Neural progenitor cell (in vitro differentiated cells): ENCODE data around the gene CLDN9. TPM values are rescaled to one million over a fixed set of nuclear protein-coding genes. Genes with fewer than 3 reads are reported as not detected.

Experiments used
- DNase-seq: peaks from one replicate; pipeline ENCODE4 v3.0.0-alpha.2; 2016; ENCODE audit warnings: low spot score
- H2AFZ ChIP-seq: fragments of 200-600 bp; sonication (generic); replicated peaks from 2 replicates; pipeline ENCODE4 v1.6.1; 2016; ENCODE audit warnings: antibody characterized with exemption
- H3F3A ChIP-seq: fragments of 200-600 bp; sonication (generic); 2 replicates; pipeline ENCODE4 v1.6.1; 2016; ENCODE audit warnings: antibody characterized with exemption, low read depth
- H3K27ac ChIP-seq: fragments of 200-600 bp; sonication (generic); 2 replicates; pipeline ENCODE4 v1.5.1; 2016; ENCODE audit warnings: mild to moderate bottlenecking
- H3K27me3 ChIP-seq: fragments of 200-600 bp; sonication (generic); 2 replicates; pipeline ENCODE4 v1.6.1; 2016; ENCODE audit warnings: mild to moderate bottlenecking, moderate library complexity
- H3K36me3 ChIP-seq: fragments of 200-600 bp; sonication (generic); 2 replicates; pipeline ENCODE4 v1.5.1; 2016
- H3K4me1 ChIP-seq: fragments of 200-600 bp; sonication (generic); 2 replicates; pipeline ENCODE4 v1.6.1; 2016; ENCODE audit warnings: mixed run types
- H3K4me2 ChIP-seq: fragments of 200-600 bp; sonication (generic); 2 replicates; pipeline ENCODE4 v1.6.1; 2016
- H3K4me3 ChIP-seq: fragments of 200-600 bp; sonication (generic); 2 replicates; pipeline ENCODE4 v1.5.1; 2016
- H3K79me2 ChIP-seq: fragments of 200-600 bp; sonication (generic); 2 replicates; pipeline ENCODE4 v1.6.1; 2016; ENCODE audit warnings: low read depth
- H3K9ac ChIP-seq: fragments of 200-600 bp; sonication (generic); 2 replicates; pipeline ENCODE4 v1.6.1; 2016
- H3K9me3 ChIP-seq: fragments of 200-600 bp; sonication (generic); 2 replicates; pipeline ENCODE4 v1.5.1; 2016; ENCODE audit warnings: low read depth
- H4K20me1 ChIP-seq: fragments of 200-600 bp; sonication (generic); 2 replicates; pipeline ENCODE4 v1.6.1; 2016; ENCODE audit warnings: low read depth
- H3K27ac Mint-ChIP-seq: 3 replicates; pipeline ENCODE4 v1.8.0; 2021; ENCODE audit warnings: mixed read lengths
- H3K27me3 Mint-ChIP-seq: 2 replicates; pipeline ENCODE4 v1.8.0; 2022; ENCODE audit warnings: low read depth, mild to moderate bottlenecking, inconsistent platforms, moderate library complexity, mixed read lengths; ENCODE audit not compliant: insufficient read depth
- H3K36me3 Mint-ChIP-seq: 3 replicates; pipeline ENCODE4 v1.8.0; 2021; ENCODE audit warnings: mixed read lengths
- H3K4me1 Mint-ChIP-seq: 3 replicates; pipeline ENCODE4 v1.8.0; 2021; ENCODE audit warnings: mixed read lengths
- H3K4me3 Mint-ChIP-seq: 3 replicates; pipeline ENCODE4 v1.8.0; 2021; ENCODE audit warnings: mild to moderate bottlenecking, moderate library complexity, mixed read lengths
- H3K9me3 Mint-ChIP-seq: 3 replicates; pipeline ENCODE4 v1.8.0; 2020; ENCODE audit warnings: mixed read lengths
- EZH2 ChIP-seq: fragments of 200-600 bp; sonication (generic); IDR thresholded peaks from 2 replicates; pipeline ENCODE4 v1.6.1; 2017; ENCODE audit warnings: antibody characterized with exemption, mild to moderate bottlenecking, moderate library complexity
- EZH2phosphoT487 ChIP-seq: fragments of 200-600 bp; sonication (generic); IDR thresholded peaks from 2 replicates; pipeline ENCODE4 v1.6.1; 2017; ENCODE audit warnings: antibody characterized with exemption
- total RNA-seq: library from RNA; depleted of rRNA; stranded (reverse); fragments of >200 nt; gene quantifications from 2 replicates; pipeline ENCODE4 v1.2.3, GENCODE V29; 2015; ENCODE audit warnings: low replicate concordance
- TF ChIP-seq, protein P1 (sequence below): fragments of 200-600 bp; sonication (generic); IDR thresholded peaks from 2 replicates; pipeline ENCODE4 v1.5.1; 2017; ENCODE audit warnings: antibody characterized with exemption, mild to moderate bottlenecking

The CLDN9 gene
- total RNA-seq, 1 donor from 2014 or later: not detected

GRCh38 chr16:3019594-3020246 is 7.0 kb downstream of the CLDN9 start:
- no peaks in the 10 kb centered on the region for H3K36me3 ChIP-seq
- H3K4me1 ChIP-seq: peaks cover 21% of the 10 kb centered on the region
- H3K36me3 Mint-ChIP-seq: peaks cover 5% of the 10 kb centered on the region
- peaks cover 68% of the 10 kb centered on the region for H3F3A ChIP-seq
- H3K27ac Mint-ChIP-seq: peak overlapping the region; percentile 86
- H4K20me1 ChIP-seq: peaks cover 56% of the 10 kb centered on the region
- TF ChIP-seq, protein P1, sequence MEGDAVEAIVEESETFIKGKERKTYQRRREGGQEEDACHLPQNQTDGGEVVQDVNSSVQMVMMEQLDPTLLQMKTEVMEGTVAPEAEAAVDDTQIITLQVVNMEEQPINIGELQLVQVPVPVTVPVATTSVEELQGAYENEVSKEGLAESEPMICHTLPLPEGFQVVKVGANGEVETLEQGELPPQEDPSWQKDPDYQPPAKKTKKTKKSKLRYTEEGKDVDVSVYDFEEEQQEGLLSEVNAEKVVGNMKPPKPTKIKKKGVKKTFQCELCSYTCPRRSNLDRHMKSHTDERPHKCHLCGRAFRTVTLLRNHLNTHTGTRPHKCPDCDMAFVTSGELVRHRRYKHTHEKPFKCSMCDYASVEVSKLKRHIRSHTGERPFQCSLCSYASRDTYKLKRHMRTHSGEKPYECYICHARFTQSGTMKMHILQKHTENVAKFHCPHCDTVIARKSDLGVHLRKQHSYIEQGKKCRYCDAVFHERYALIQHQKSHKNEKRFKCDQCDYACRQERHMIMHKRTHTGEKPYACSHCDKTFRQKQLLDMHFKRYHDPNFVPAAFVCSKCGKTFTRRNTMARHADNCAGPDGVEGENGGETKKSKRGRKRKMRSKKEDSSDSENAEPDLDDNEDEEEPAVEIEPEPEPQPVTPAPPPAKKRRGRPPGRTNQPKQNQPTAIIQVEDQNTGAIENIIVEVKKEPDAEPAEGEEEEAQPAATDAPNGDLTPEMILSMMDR: no peak
- TF ChIP-seq EZH2 (no peak), EZH2phosphoT487 (no peak)
- no peaks in the 10 kb centered on the region for H3K9me3 ChIP-seq
- DNase-seq: no peak
- no peaks in the 10 kb centered on the region for H3K9me3 Mint-ChIP-seq
- peak overlapping the region; percentile 75 for H3K4me3 ChIP-seq
- H3K4me2 ChIP-seq: peak overlapping the region; percentile 84
- H3K27me3 Mint-ChIP-seq: peaks cover 36% of the 10 kb centered on the region
- no peak overlapping the region for H3K27ac ChIP-seq
- peaks cover 26% of the 10 kb centered on the region for H3K79me2 ChIP-seq
- H3K9ac ChIP-seq: no peak overlapping the region
- peak overlapping the region; percentile 90 for H3K4me3 Mint-ChIP-seq
- H2AFZ ChIP-seq: no peak overlapping the region
- H3K4me1 Mint-ChIP-seq: peaks cover 58% of the 10 kb centered on the region
- peaks cover 26% of the 10 kb centered on the region for H3K27me3 ChIP-seq

- peaks cover 54% of the 10 kb centered on the region for H3K4me1 Mint-ChIP-seq
These were observed 7.5 kb downstream of the CLDN9 start, which contains the start of gene TNFRSF12A for GRCh38 chr16:3020247-3020603. TSS of gene TNFRSF12A (plus strand) at chr16:3020368. CDS start at chr16:3020398, 30 bp downstream.

DNA sequence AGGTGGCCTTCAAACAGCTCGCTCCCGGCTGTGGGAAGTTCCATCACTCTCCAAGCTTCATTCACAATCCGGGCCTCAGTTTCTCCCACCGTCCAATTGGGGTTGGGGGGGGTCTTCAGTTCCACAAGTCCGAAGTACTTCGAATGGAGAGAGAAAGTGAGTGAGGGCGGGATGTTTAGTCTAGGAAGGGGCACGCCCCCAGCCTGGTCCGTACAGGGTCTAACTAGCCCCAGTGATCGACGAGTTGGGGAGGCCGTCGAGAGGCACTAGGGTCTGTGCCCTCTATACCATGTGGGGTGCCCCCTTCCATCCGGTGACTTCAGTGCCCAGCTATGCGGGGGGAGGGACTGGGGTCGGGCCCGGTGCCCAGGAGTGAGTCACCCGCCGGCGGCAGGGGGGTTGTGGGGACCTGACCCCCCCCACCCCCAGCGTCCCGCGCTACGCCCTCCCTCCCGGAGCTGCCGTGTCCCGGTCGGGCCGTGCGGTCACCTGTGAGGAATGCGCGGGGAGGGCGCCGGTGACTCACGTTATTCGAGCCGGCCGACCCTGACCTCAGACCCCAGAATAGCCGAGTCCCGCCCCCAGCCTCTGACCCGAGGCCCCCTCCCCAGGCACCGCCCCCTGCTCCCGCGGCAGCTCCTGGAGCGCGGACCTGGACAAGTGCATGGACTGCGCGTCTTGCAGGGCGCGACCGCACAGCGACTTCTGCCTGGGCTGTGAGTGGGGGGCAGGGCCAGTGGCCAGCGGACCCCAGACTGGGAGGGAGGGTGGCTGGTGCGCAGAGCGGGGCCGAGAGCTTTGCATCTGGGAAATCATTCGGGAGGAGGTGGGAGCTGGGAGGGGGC is 8.1 kb downstream of the CLDN9 start:
- peaks cover 21% of the 10 kb centered on the region for H3K4me1 ChIP-seq
- H3K9me3 Mint-ChIP-seq: no peaks in the 10 kb centered on the region
- H3K79me2 ChIP-seq: peaks cover 30% of the 10 kb centered on the region
- peak overlapping the region; percentile 38 for H2AFZ ChIP-seq
- peaks cover 63% of the 10 kb centered on the region for H3F3A ChIP-seq
- peak overlapping the region; percentile 75 for H3K4me3 ChIP-seq
- peaks cover 54% of the 10 kb centered on the region for H3K4me1 Mint-ChIP-seq
- no peaks in the 10 kb centered on the region for H3K36me3 ChIP-seq
- H3K4me2 ChIP-seq: peak overlapping the region; percentile 84
- peaks cover 32% of the 10 kb centered on the region for H3K27me3 Mint-ChIP-seq
- H3K27me3 ChIP-seq: peaks cover 26% of the 10 kb centered on the region
- H3K9ac ChIP-seq: no peak overlapping the region
- peak overlapping the region; percentile 87 for H3K27ac Mint-ChIP-seq
- no peaks in the 10 kb centered on the region for H3K9me3 ChIP-seq
- peaks cover 5% of the 10 kb centered on the region for H3K36me3 Mint-ChIP-seq
- peak; percentile 74 for DNase-seq
- H4K20me1 ChIP-seq: peaks cover 56% of the 10 kb centered on the region
- peak overlapping the region; percentile 93 for H3K4me3 Mint-ChIP-seq
- H3K27ac ChIP-seq: no peak overlapping the region
- TF ChIP-seq EZH2phosphoT487: no peak
- TF ChIP-seq EZH2: no peak
- TF ChIP-seq, protein P1: no peak

More at GRCh38 chr16:3020247-3020603, 7.5 kb downstream of the CLDN9 start, which contains the start of gene TNFRSF12A:
- DNase-seq: peak; percentile 93
- H3K4me3 ChIP-seq: peak within 1 kb of the TSS; percentile 75
- H2AFZ ChIP-seq: peak within 1 kb of the TSS; percentile 38
- peaks cover 65% of the 10 kb centered on the region for H3F3A ChIP-seq
- Mint-ChIP-seq H3K4me3 (peak within 1 kb of the TSS; percentile 93), H3K27ac (peak within 1 kb of the TSS; percentile 87), H3K9me3 (no peaks in the 10 kb centered on the region), H3K36me3 (peaks cover 5% of the 10 kb centered on the region), H3K27me3 (peaks cover 32% of the 10 kb centered on the region)
- peak within 1 kb of the TSS; percentile 84 for H3K4me2 ChIP-seq
- no peaks in the 10 kb centered on the region for H3K9me3 ChIP-seq
- H3K27me3 ChIP-seq: peaks cover 26% of the 10 kb centered on the region
- H4K20me1 ChIP-seq: peaks cover 56% of the 10 kb centered on the region
- H3K79me2 ChIP-seq: peaks cover 32% of the 10 kb centered on the region
- H3K4me1 ChIP-seq: peaks cover 21% of the 10 kb centered on the region
- no peak within 1 kb of the TSS for H3K9ac ChIP-seq
- H3K27ac ChIP-seq: no peak within 1 kb of the TSS
- no peaks in the 10 kb centered on the region for H3K36me3 ChIP-seq
- no peak for TF ChIP-seq EZH2phosphoT487
- TF ChIP-seq, protein P1: no peak
- TF ChIP-seq EZH2: no peak
